Thoracic aorta (tissue), 2 donors: ENCODE data around the gene SORL1. TPM values are rescaled to one million over a fixed set of nuclear protein-coding genes. Genes with fewer than 3 reads are reported as not detected.
"Not testable (repeated sequence)": the region's sequence is repeated elsewhere in the genome, so short reads cannot be mapped to it uniquely, and the experiment has no call there.

Source experiments
- ATAC-seq: fragments of 150-250 bp; one replicate; pipeline ENCODE4 v1.8.0; 2017; ENCODE audit warnings: low read depth; ENCODE audit not compliant: insufficient number of reproducible peaks, low FRiP score
- DNase-seq: peaks from one replicate; pipeline ENCODE4 v3.0.0-alpha.2; 2020; ENCODE audit warnings: low spot score
- H3K27ac ChIP-seq, 2 donors: fragments of 200-600 bp; sonication (generic); 1 replicate in 1 of 2; 2 replicates in 1 of 2; pipeline ENCODE4 v1.5.1; 2016; ENCODE audit warnings: mild to moderate bottlenecking in 2 of 2, moderate library complexity in 2 of 2
- H3K27me3 ChIP-seq: fragments of 200-600 bp; sonication (generic); replicated peaks from 2 replicates; pipeline ENCODE4 v1.6.0; 2016; ENCODE audit warnings: mild to moderate bottlenecking; ENCODE audit not compliant: insufficient read depth
- H3K36me3 ChIP-seq: fragments of 200-600 bp; sonication (generic); one replicate; pipeline ENCODE4 v1.5.1; 2016
- H3K4me1 ChIP-seq, 2 donors: fragments of 200-600 bp; sonication (generic); 1 replicate in 1 of 2; 2 replicates in 1 of 2; pipeline versions ENCODE4 v1.5.1 to v1.6.0; 2016; ENCODE audit warnings: low read depth in 2 of 2, mild to moderate bottlenecking in 1 of 2; ENCODE audit not compliant: control insufficient read depth in 1 of 2
- H3K4me3 ChIP-seq: fragments of 200-600 bp; sonication (generic); 2 replicates; pipeline ENCODE4 v1.5.1; 2016; ENCODE audit warnings: mild to moderate bottlenecking
- H3K9me3 ChIP-seq: fragments of 200-600 bp; sonication (generic); 2 replicates; pipeline ENCODE4 v1.5.1; 2016
- total RNA-seq, 2 donors: library from RNA; depleted of rRNA; stranded (reverse); fragments of >200 nt; gene quantifications; one replicate each; pipeline versions ENCODE4 v1.1.0 to v1.2.3, GENCODE V29; 2016
- TF ChIP-seq, protein P1 (sequence below): fragments of 200-600 bp; sonication (generic); IDR thresholded peaks from one replicate; pipeline ENCODE4 v1.5.1; 2019; ENCODE audit warnings: antibody characterized with exemption

SORL1 gene
- total RNA-seq, 2 donors from 2014 or later = 26.9 to 33.0 TPM

DNA sequence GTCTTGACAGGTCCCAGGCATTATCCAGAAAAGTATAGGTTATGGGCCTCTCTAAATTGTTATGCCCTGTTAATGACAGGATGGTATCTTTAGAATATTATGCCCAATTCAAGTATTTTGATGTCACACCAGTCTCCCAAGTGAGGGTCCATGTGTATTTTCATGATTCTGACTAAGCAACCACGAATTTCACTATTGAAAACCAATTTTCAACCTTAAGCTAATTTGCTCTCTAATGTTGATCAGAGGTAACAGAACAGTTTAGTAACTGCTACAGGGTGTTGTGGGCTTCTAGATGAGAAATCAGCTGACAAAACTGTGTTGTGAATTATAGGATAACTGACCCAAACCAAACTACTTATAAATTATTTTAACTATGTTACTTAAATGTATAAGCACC, 48.6 kb downstream of the SORL1 start:
- peaks cover 7% of the 10 kb centered on the region for H3K36me3 ChIP-seq
- H3K9me3 ChIP-seq = no peaks in the 10 kb centered on the region
- no peak for DNase-seq
- no peak for ATAC-seq
- no peaks in the 10 kb centered on the region for H3K4me1 ChIP-seq
- no peaks in the 10 kb centered on the region for H3K27me3 ChIP-seq
- no peak overlapping the region for H3K27ac ChIP-seq
- no peak overlapping the region for H3K4me3 ChIP-seq
- TF ChIP-seq, protein P1, sequence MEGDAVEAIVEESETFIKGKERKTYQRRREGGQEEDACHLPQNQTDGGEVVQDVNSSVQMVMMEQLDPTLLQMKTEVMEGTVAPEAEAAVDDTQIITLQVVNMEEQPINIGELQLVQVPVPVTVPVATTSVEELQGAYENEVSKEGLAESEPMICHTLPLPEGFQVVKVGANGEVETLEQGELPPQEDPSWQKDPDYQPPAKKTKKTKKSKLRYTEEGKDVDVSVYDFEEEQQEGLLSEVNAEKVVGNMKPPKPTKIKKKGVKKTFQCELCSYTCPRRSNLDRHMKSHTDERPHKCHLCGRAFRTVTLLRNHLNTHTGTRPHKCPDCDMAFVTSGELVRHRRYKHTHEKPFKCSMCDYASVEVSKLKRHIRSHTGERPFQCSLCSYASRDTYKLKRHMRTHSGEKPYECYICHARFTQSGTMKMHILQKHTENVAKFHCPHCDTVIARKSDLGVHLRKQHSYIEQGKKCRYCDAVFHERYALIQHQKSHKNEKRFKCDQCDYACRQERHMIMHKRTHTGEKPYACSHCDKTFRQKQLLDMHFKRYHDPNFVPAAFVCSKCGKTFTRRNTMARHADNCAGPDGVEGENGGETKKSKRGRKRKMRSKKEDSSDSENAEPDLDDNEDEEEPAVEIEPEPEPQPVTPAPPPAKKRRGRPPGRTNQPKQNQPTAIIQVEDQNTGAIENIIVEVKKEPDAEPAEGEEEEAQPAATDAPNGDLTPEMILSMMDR = no peak

DNA sequence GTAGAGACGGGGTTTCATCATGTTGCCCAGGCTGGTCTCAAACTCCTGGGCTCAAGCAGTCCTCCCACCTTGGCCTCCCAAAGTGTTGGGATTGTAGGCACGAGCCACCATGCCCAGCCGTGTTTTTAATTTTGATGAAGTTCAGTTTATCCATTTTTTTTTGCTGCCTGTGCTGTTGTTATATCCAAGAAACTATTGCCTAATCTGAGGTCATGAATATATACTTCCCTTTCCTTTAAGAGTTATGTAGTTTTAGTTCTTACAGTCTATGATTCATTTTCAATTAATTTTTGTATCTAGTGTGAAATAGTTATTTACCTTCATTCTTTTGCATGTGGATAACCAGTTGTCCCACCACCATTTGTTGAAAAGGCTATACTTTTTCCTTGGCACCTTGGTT, 50.9 kb downstream of the SORL1 start:
- Histone ChIP-seq H3K27ac (no peak overlapping the region), H3K9me3 (no peaks in the 10 kb centered on the region), H3K27me3 (no peaks in the 10 kb centered on the region), H3K4me1 (no peaks in the 10 kb centered on the region), H3K4me3 (no peak overlapping the region), H3K36me3 (no peaks in the 10 kb centered on the region)
- no peak for DNase-seq
- no peak for ATAC-seq
- TF ChIP-seq, protein P1 = no peak

DNA sequence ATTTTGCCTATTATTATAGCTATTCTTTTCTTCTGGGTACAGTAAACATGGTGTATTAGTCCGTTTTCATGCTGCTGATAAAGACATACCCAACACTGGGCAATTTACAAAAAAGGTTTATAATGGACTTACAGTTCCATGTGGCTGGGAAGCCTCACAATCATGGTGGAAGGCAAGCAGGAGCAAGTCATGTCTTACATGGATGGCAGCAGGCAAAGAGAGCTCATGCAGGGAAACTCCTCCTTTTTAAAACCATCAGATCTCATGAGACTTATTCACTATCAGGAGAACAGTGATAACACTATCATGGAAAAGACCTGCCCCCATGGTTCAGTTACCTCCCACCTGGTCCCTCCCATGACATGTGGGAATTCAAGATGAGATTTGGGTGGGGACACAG, 54.1 kb downstream of the SORL1 start:
- not testable (repeated sequence) for H3K36me3 ChIP-seq, ATAC-seq, H3K4me3 ChIP-seq, H3K27me3 ChIP-seq, DNase-seq, H3K4me1 ChIP-seq, H3K27ac ChIP-seq, H3K9me3 ChIP-seq

DNA sequence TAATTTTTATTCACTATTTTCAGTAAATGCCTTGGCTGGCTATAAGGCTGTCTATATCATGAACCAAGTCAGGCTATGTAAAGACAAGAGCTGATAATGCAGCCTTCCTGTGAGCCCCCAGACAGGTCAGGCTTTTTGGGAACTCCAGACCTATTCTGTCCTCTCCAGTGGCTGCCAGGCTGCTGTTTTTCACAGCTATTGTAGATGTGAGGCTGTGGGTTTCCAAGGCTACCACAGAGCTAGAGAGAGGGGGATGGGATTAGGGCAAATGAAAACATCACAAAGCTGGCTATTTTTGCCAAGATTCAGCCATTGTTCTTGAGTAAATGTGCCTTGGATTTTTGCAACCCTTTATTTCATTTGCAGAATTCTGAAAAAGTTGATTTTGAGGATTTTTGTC, 56.3 kb downstream of the SORL1 start:
- no peak overlapping the region for H3K4me3 ChIP-seq
- peaks cover 0 to 11% of the 10 kb centered on the region in 2 donors for H3K4me1 ChIP-seq
- H3K9me3 ChIP-seq = no peaks in the 10 kb centered on the region
- no peak for DNase-seq
- no peak overlapping the region for H3K27ac ChIP-seq
- no peaks in the 10 kb centered on the region for H3K36me3 ChIP-seq
- no peaks in the 10 kb centered on the region for H3K27me3 ChIP-seq
- TF ChIP-seq, protein P1 = no peak
- no peak for ATAC-seq

DNA sequence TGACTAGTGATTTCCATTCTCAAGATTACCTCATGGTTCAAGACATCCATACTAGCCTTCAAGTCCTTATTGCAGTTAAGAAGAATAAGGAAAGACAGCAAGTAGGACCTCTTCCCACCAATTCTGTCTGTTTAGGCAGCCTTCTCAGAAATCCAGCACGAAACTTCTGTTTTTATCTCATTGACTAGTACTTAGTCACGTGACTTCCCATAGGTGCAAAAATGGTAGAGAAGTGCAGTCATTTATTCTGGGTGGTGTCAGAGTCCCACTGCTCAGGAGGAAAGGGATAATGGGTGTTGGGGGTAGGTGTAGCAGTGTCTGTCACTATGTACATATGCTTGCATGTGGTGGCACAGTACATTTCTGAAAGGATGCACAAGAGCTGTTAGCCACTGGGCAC, 58.3 kb downstream of the SORL1 start:
- no peak overlapping the region for H3K27ac ChIP-seq
- H3K9me3 ChIP-seq = no peaks in the 10 kb centered on the region
- TF ChIP-seq, protein P1 = no peak
- H3K36me3 ChIP-seq = no peaks in the 10 kb centered on the region
- no peak overlapping the region for H3K4me3 ChIP-seq
- peaks cover 0 to 11% of the 10 kb centered on the region in 2 donors for H3K4me1 ChIP-seq
- H3K27me3 ChIP-seq = no peaks in the 10 kb centered on the region
- DNase-seq (no peak), ATAC-seq (no peak)
